ENCODE results near the gene PSAT1. TPM values are rescaled to one million over a fixed set of nuclear protein-coding genes. Genes with fewer than 3 reads are reported as not detected.

The PSAT1 gene
- total RNA-seq, 1 experiment from 2014 or later, result 69.5 TPM

- no peak overlapping the region for H3K4me3 Mint-ChIP-seq (ENCODE audit: low read depth, unreplicated experiment)
- H3K36me3 Mint-ChIP-seq (ENCODE audit: insufficient read depth, unreplicated experiment), result peaks cover 14% of the 10 kb centered on the region
- DNase-seq, result no peak
- H3K27ac Mint-ChIP-seq (ENCODE audit: unreplicated experiment), result no peak overlapping the region
- no peaks in the 10 kb centered on the region for H3K9me3 Mint-ChIP-seq (ENCODE audit: low read depth, unreplicated experiment)
- CTCF ChIA-PET, result no interaction called here
- no peaks in the 10 kb centered on the region for H3K27me3 Mint-ChIP-seq (ENCODE audit: unreplicated experiment)
- intact Hi-C loops (cut with micrococcal nuclease; ENCODE audit: unreplicated experiment), result no loop called here
- peaks cover 8% of the 10 kb centered on the region for H3K4me1 Mint-ChIP-seq (ENCODE audit: low read depth, unreplicated experiment)
- TF ChIP-seq, protein P1, sequence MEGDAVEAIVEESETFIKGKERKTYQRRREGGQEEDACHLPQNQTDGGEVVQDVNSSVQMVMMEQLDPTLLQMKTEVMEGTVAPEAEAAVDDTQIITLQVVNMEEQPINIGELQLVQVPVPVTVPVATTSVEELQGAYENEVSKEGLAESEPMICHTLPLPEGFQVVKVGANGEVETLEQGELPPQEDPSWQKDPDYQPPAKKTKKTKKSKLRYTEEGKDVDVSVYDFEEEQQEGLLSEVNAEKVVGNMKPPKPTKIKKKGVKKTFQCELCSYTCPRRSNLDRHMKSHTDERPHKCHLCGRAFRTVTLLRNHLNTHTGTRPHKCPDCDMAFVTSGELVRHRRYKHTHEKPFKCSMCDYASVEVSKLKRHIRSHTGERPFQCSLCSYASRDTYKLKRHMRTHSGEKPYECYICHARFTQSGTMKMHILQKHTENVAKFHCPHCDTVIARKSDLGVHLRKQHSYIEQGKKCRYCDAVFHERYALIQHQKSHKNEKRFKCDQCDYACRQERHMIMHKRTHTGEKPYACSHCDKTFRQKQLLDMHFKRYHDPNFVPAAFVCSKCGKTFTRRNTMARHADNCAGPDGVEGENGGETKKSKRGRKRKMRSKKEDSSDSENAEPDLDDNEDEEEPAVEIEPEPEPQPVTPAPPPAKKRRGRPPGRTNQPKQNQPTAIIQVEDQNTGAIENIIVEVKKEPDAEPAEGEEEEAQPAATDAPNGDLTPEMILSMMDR (IDR thresholded peaks at IDR 0.05; ENCODE audit: unreplicated experiment), result no peak
- no TSS peak for BruUV-seq (replicated peaks)
Observed at GRCh38 chr9:78292026-78292425, 4.9 kb upstream of the PSAT1 start.

GRCh38 chr9:78292716-78293497 is 4.0 kb upstream of the PSAT1 start:
- H3K27ac Mint-ChIP-seq (ENCODE audit: unreplicated experiment), result no peak overlapping the region
- CTCF ChIA-PET, result interaction anchor here (0.7 kb wide), 1 partner anchor 408 kb away, joined by 4 read pairs; no protein-coding TSS in a partner anchor
- intact Hi-C loops (cut with micrococcal nuclease; ENCODE audit: unreplicated experiment), result no loop called here

DNA sequence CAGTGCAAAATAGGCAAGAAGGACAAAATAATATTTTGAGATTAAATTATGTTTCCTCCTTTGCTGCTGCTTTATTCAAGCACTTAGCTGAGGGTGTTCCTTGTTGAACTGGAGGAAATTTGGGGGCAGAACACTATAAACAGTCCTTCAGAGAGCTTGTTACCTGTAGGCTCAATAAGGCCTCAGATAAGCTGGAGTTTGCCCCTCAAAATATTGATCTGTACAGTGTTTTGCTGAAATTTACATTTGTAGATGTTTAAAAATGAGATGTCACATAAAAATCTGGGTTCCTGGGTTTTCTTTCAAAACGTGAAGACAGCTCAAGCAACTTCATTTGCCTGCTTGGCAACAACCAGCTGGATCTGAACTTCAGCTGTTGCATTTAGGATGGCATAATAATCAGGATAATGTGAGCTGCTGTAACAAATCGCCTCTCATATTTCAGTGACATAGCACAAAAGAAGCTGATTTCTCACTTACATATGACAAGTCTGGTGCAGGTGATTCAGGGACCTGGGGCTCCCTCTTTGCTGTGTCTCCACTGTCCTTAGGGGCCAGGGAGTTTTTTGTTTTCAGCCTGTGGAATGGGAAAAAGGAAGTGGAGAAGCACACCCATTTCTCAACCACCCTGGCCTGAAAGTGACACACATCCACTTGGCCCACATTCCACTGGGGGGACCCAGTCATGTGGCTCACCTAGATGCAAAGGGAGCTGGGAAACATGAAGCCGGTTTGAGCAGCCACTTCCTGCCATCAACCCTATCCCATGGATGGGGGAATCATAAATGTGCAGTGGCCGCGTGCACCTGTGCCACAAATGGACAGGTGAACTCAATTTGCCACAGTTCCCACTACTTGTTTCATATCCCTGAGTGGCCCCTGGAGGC is 2.4 kb upstream of the PSAT1 start:
- Mint-ChIP-seq H3K9me3 (ENCODE audit: low read depth, unreplicated experiment) (no peaks in the 10 kb centered on the region), H3K27ac (ENCODE audit: unreplicated experiment) (no peak overlapping the region), H3K4me3 (ENCODE audit: low read depth, unreplicated experiment) (no peak overlapping the region), H3K4me1 (ENCODE audit: low read depth, unreplicated experiment) (peaks cover 8% of the 10 kb centered on the region), H3K27me3 (ENCODE audit: unreplicated experiment) (no peaks in the 10 kb centered on the region), H3K36me3 (ENCODE audit: insufficient read depth, unreplicated experiment) (peaks cover 28% of the 10 kb centered on the region)
- TF ChIP-seq, protein P1 (IDR thresholded peaks at IDR 0.05; ENCODE audit: unreplicated experiment), result no peak
- no TSS peak for BruUV-seq (replicated peaks)
- intact Hi-C loops (cut with micrococcal nuclease; ENCODE audit: unreplicated experiment), result no loop called here
- DNase-seq, result no peak
- CTCF ChIA-PET, result no interaction called here

More at GRCh38 chr9:78292716-78293497, 4.0 kb upstream of the PSAT1 start:
- TF ChIP-seq, protein P1 (IDR thresholded peaks at IDR 0.05; ENCODE audit: unreplicated experiment), result no peak
- no peak overlapping the region for H3K4me3 Mint-ChIP-seq (ENCODE audit: low read depth, unreplicated experiment)
- no peak for DNase-seq
- H3K36me3 Mint-ChIP-seq (ENCODE audit: insufficient read depth, unreplicated experiment), result peaks cover 23% of the 10 kb centered on the region
- H3K9me3 Mint-ChIP-seq (ENCODE audit: low read depth, unreplicated experiment), result no peaks in the 10 kb centered on the region
- H3K4me1 Mint-ChIP-seq (ENCODE audit: low read depth, unreplicated experiment), result peaks cover 8% of the 10 kb centered on the region
- no TSS peak for BruUV-seq (replicated peaks)
- H3K27me3 Mint-ChIP-seq (ENCODE audit: unreplicated experiment), result no peaks in the 10 kb centered on the region

DNA sequence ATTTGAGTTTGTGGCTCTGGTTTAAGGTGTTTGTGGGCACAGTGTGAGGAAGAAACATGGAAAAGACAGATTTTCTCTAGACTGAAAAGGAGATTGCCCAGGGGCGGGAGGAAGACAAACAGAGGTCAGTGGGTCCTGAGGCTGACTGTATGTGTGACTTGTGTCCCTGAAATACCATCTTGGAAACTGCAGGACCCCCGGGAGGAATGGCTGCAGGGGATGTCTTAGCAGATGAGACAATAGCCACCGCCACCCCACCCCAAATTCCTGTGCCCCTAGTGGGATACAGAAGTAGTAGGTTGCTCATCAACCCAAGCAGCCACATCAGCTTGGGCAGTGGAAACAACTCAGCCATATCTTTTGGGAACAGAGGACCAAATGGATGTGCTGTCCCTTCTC is 1.7 kb upstream of the PSAT1 start:
- Mint-ChIP-seq H3K36me3 (ENCODE audit: insufficient read depth, unreplicated experiment) (peaks cover 34% of the 10 kb centered on the region), H3K9me3 (ENCODE audit: low read depth, unreplicated experiment) (no peaks in the 10 kb centered on the region), H3K4me3 (ENCODE audit: low read depth, unreplicated experiment) (no peak overlapping the region), H3K4me1 (ENCODE audit: low read depth, unreplicated experiment) (peaks cover 8% of the 10 kb centered on the region), H3K27me3 (ENCODE audit: unreplicated experiment) (no peaks in the 10 kb centered on the region), H3K27ac (ENCODE audit: unreplicated experiment) (no peak overlapping the region)
- no peak for DNase-seq
- TF ChIP-seq, protein P1 (IDR thresholded peaks at IDR 0.05; ENCODE audit: unreplicated experiment), result no peak
- CTCF ChIA-PET, result no interaction called here
- intact Hi-C loops (cut with micrococcal nuclease; ENCODE audit: unreplicated experiment), result no loop called here
- no TSS peak for BruUV-seq (replicated peaks)

Data from Calu3 (cell line).